Pancreas (tissue), 10 donors: ENCODE data around the gene NBEAL1. TPM values are rescaled to one million over a fixed set of nuclear protein-coding genes. Genes with fewer than 3 reads are reported as not detected.
A peak's percentile ranks its signal among the peaks of the same experiment; 100 is the strongest.

Source experiments
- ATAC-seq, 4 donors: fragments of 200-7000 bp; cut with Tn5 transposase; one replicate each; pipeline versions ENCODE4 v1.8.0 to v1.9.1; 2020; ENCODE audit warnings: mild to moderate bottlenecking in 4 of 4, moderate library complexity in 4 of 4
- DNase-seq, 6 donors: peaks; one replicate each; pipeline ENCODE4 v3.0.0-alpha.2; 2020
- FAIRE-seq: peaks from 2 replicates; lab custom pipeline; 2012; peaks lifted over from hg19 to GRCh38; lab: Jason Lieb, UNC
- H3K27ac ChIP-seq, 4 donors: fragments of 200-600 bp; sonication (generic); 1 replicate in 3 of 4; 2 replicates in 1 of 4; pipeline versions ENCODE4 v1.5.0 to v1.8.0; 2020
- H3K27me3 ChIP-seq, 4 donors: fragments of 200-600 bp; one replicate each; pipeline ENCODE4 v1.8.0; 2021
- H3K36me3 ChIP-seq, 3 donors: fragments of 200-600 bp; sonication (generic) in 1 of 3; one replicate each; pipeline versions ENCODE4 v1.5.0 to v1.8.0; 2020 to 2021
- H3K4me1 ChIP-seq, 3 donors: fragments of 200-600 bp; one replicate each; pipeline ENCODE4 v1.8.0; 2021
- H3K4me3 ChIP-seq, 4 donors: fragments of 200-600 bp; sonication (generic) in 2 of 4; one replicate each; pipeline versions ENCODE4 v1.5.0 to v1.8.0; 2020 to 2021
- H3K9me3 ChIP-seq, 4 donors: fragments of 200-600 bp; one replicate each; pipeline ENCODE4 v1.8.0; 2021
- WGBS, 2 donors: extraction: QIAGEN DNeasy Blood & Tissue Kit; methylation state at CpG; one replicate each; pipeline ENCODE4 v1.1.7; 2013; 5-methylcytosine and 5-hydroxymethylcytosine counted together
- intact Hi-C, 3 donors: fragments of 100-400 bp; cut with DNase I; formaldehyde crosslinking; loops; one replicate each; pipeline versions ENCODE4 v1.11.1 to v1.14.2; 2022
- polyA plus RNA-seq, 2 donors: library from polyadenylated mRNA; stranded (reverse); fragments of 200-250 nt; gene quantifications; one replicate each; pipeline ENCODE4 v1.2.3, GENCODE V29; 2013
- total RNA-seq, 6 donors: library from RNA; stranded (reverse); fragmentation: NEBNext Ultra II Directional in 4 of 6; extraction: Animal tissue kit (Norgen Biotek cat#: 25700) in 4 of 6; gene quantifications; one replicate each; pipeline versions ENCODE4 v1.2.1 to v1.2.4, GENCODE V29; 2021 to 2023
- TF ChIP-seq, protein P1 (sequence below), 4 donors: fragments of 200-600 bp; sonication (generic) in 3 of 4; IDR thresholded peaks; one replicate each; pipeline versions ENCODE4 v1.5.0 to v1.8.0; 2021; ENCODE audit warnings: antibody characterized with exemption in 4 of 4
- donor health status: healthy with polysubstance abuse.
- donor health status: DM: no; HTN: no; CAD: no; lungs with moderate emphysema.
- donor health status: DM: no; HTN: no; CAD: no.
- donor health status: control.
- donor health status: control.
- donor health status: Bipolar disorder and iron deficiency.
- donor health status: DM: yes; HTN: yes; CAD: no.
- donor health status: DM: no; HTN: no; CAD: no.
- donor health status: DM: no; HTN: no; CAD: no.
- donor health status: DM: yes; HTN: yes; CAD: no.

Gene NBEAL1
- total and polyA plus RNA-seq, 8 donors: 4.0 to 27.2 (median 14.5) TPM

DNA sequence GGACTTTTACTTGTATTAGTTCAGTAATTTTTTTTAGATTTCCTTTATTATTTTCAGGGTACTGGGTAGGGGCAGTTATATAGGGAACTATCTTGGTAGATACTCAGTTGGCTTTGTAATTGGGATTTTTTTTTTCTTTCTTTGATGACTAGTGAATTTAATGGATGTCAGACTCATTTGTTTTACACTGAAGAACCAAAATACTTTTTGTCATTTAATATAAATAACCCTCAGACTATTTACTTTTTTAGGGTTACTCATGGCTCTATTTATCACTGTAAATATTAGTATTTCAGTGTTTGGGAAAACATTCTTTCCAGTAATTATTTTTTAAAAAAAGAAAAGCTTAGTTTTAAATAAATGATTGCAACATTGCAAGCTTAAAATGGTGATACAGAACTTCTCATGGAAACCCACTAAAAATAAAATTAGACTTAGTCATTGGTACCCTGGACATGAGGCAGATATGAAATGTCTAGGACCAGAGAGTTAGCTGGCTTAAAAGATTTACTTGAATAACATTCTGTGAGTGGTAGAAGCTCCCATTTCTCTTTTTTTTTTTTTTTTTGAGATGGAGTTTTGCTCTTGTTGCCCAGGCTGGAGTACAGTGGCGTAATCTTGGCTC lies 149.7 kb downstream of the NBEAL1 start:
- H3K27ac ChIP-seq: no peak overlapping the region
- 100% methylated on average over 1 of the region's 1 CpG for WGBS, 2 donors
- DNase-seq (no peak), FAIRE-seq (peak; percentile 57), ATAC-seq (no peak)
- H3K9me3 ChIP-seq: no peaks in the 10 kb centered on the region
- TF ChIP-seq, protein P1, sequence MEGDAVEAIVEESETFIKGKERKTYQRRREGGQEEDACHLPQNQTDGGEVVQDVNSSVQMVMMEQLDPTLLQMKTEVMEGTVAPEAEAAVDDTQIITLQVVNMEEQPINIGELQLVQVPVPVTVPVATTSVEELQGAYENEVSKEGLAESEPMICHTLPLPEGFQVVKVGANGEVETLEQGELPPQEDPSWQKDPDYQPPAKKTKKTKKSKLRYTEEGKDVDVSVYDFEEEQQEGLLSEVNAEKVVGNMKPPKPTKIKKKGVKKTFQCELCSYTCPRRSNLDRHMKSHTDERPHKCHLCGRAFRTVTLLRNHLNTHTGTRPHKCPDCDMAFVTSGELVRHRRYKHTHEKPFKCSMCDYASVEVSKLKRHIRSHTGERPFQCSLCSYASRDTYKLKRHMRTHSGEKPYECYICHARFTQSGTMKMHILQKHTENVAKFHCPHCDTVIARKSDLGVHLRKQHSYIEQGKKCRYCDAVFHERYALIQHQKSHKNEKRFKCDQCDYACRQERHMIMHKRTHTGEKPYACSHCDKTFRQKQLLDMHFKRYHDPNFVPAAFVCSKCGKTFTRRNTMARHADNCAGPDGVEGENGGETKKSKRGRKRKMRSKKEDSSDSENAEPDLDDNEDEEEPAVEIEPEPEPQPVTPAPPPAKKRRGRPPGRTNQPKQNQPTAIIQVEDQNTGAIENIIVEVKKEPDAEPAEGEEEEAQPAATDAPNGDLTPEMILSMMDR (IDR thresholded peaks at IDR 0.05): no peak
- peaks cover 0 to 12% (median 0%) of the 10 kb centered on the region in 3 donors for H3K36me3 ChIP-seq
- intact Hi-C loops: no loop called here
- H3K4me3 ChIP-seq: no peak overlapping the region
- H3K27me3 ChIP-seq: no peaks in the 10 kb centered on the region
- H3K4me1 ChIP-seq: no peaks in the 10 kb centered on the region

DNA sequence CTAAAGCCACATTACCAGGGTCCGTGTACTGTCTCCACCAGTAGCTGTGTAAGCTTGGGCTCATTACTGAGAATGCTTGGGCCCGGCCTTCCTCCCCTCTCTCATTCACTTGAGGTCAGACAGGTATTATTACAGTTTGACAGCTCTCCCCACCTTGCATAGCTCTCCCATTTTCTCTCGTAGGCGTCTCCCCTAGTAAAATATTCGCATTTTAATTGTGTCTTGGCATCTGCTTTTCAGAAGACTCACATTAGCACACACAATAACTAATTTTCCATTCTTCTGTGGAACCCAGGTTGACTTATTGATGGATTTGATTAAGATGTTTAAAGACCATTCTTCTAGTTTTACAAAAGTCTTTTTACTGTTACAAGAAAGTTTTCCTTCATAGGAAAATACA lies 153.1 kb downstream of the NBEAL1 start:
- FAIRE-seq: no peak
- DNase-seq: no peak
- no peak for ATAC-seq
- no peaks in the 10 kb centered on the region for H3K9me3 ChIP-seq
- H3K4me3 ChIP-seq: no peak overlapping the region
- H3K36me3 ChIP-seq: peaks cover 0 to 16% (median 0%) of the 10 kb centered on the region in 3 donors
- H3K4me1 ChIP-seq: no peaks in the 10 kb centered on the region
- no peak overlapping the region for H3K27ac ChIP-seq
- intact Hi-C loops: no loop called here
- no peaks in the 10 kb centered on the region for H3K27me3 ChIP-seq
- TF ChIP-seq, protein P1 (IDR thresholded peaks at IDR 0.05): no peak
- 95 to 96% methylated on average over 5 of the region's 5 CpGs for WGBS, 2 donors

DNA sequence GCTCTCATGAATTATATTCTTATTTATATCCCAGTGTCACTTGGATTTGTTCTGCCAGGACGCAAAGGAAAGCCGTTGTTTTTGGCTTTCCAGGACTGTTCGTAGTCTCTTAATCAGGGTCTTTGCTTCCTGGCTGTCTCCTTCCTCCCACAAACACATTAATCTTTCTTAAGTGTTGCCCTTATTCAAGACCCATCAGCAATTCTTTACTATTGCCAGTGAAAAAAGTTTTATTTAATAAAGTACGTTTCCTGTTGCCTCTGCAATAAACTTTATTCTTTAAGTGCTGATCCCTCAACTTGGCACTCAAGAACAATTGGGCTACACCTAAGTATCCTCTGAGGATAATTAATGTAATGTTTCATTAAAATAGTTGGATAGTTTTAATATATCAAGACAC lies 155.8 kb downstream of the NBEAL1 start:
- no peaks in the 10 kb centered on the region for H3K27me3 ChIP-seq
- WGBS, 2 donors: 88 to 91% methylated on average over 4 of the region's 4 CpGs
- H3K4me1 ChIP-seq: no peaks in the 10 kb centered on the region
- no peak overlapping the region for H3K4me3 ChIP-seq
- ATAC-seq (no peak), FAIRE-seq (no peak), DNase-seq (no peak)
- peaks cover 0 to 16% (median 0%) of the 10 kb centered on the region in 3 donors for H3K36me3 ChIP-seq
- intact Hi-C loops: no loop called here
- TF ChIP-seq, protein P1 (IDR thresholded peaks at IDR 0.05): no peak
- no peak overlapping the region for H3K27ac ChIP-seq
- H3K9me3 ChIP-seq: no peaks in the 10 kb centered on the region

DNA sequence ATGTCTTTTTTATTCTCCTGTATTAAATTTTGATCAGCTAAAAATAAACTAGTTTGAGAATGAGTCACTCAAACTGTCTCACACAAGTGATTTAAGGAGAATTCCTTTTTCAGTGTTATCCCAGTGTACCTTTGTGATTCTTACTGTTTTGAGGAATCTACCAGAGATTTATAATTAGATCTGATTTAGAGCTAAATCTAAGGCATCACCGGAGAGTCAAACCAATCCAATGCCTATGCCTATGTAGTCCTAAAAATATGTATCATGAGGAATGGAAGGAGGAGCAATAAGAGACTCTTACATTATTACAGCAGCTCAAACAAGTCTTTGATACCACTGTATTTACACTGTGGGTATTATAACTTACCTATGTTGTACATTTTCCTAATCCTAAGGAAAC lies 160.7 kb downstream of the NBEAL1 start:
- Histone ChIP-seq H3K36me3 (peaks cover 0 to 14% (median 0%) of the 10 kb centered on the region in 3 donors), H3K4me1 (no peaks in the 10 kb centered on the region), H3K9me3 (no peaks in the 10 kb centered on the region), H3K27me3 (no peaks in the 10 kb centered on the region), H3K4me3 (no peak overlapping the region), H3K27ac (no peak overlapping the region)
- intact Hi-C loops: no loop called here
- FAIRE-seq (no peak), ATAC-seq (no peak), DNase-seq (no peak)
- TF ChIP-seq, protein P1 (IDR thresholded peaks at IDR 0.05): no peak
- WGBS, 2 donors: 95 to 100% methylated on average over 1 of the region's 1 CpG

DNA sequence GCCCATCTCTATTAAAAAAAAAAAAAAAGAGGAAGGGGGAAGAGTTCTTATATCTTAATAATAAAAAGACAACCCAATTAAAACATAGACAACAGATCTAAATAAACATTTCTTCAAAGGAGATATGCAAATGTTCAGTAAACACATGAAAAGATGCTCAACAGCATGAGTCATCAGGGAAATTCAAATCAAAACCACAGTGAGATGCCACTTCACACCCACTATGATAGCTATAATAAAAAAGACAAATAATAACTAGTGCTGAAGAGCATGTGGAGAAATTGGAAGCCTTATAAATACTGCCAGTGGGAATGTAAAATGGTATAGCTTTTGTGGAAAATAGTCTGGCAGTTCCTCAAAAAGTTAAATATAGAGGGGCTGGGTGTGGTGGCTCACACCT lies 162.7 kb downstream of the NBEAL1 start:
- Histone ChIP-seq H3K4me1 (no peaks in the 10 kb centered on the region), H3K27me3 (no peaks in the 10 kb centered on the region), H3K36me3 (peaks cover 0 to 11% (median 0%) of the 10 kb centered on the region in 3 donors), H3K9me3 (no peaks in the 10 kb centered on the region), H3K4me3 (no peak overlapping the region), H3K27ac (no peak overlapping the region)
- TF ChIP-seq, protein P1 (IDR thresholded peaks at IDR 0.05): no peak
- no peak for FAIRE-seq
- no peak for DNase-seq
- no peak for ATAC-seq
- intact Hi-C loops: no loop called here
